Stomach (tissue), 9 donors: Measurements from ENCODE around the gene WDR49. TPM values are rescaled to one million over a fixed set of nuclear protein-coding genes. Genes with fewer than 3 reads are reported as not detected.

ENCODE experiments used
- DNase-seq, 2 donors: peaks; one replicate each; pipeline versions ENCODE4 v3.0.0 to v3.0.0-alpha.2; 2013 to 2019
- H3K27ac ChIP-seq, 5 donors: fragments of 200-600 bp in 4 of 5; sonication (generic) in 4 of 5; one replicate each; pipeline ENCODE4 v1.5.1; 2013 to 2019; ENCODE audit warnings: mild to moderate bottlenecking in 1 of 5, moderate library complexity in 1 of 5
- H3K27me3 ChIP-seq, 3 donors: fragments of 200-600 bp; sonication (generic); one replicate each; pipeline ENCODE4 v1.5.1; 2017 to 2019; ENCODE audit warnings: mixed run types in 1 of 3
- H3K36me3 ChIP-seq, 4 donors: fragments of 200-600 bp; sonication (generic); 1 replicate in 3 of 4; 2 replicates in 1 of 4; pipeline ENCODE4 v1.5.1; 2016 to 2019
- H3K4me1 ChIP-seq, 4 donors: fragments of 200-600 bp; sonication (generic); one replicate each; pipeline ENCODE4 v1.5.1; 2016 to 2019
- H3K4me3 ChIP-seq, 4 donors: fragments of 200-600 bp; sonication (generic) in 3 of 4; one replicate each; pipeline ENCODE4 v1.5.1; 2016 to 2019; ENCODE audit warnings: mild to moderate bottlenecking in 1 of 4
- H3K9me3 ChIP-seq, 4 donors: fragments of 200-600 bp; sonication (generic); one replicate each; pipeline ENCODE4 v1.5.1; 2016 to 2019
- CTCF ChIP-seq, 7 experiments: fragments of 450-650 bp in 4 of 7; fragments of 200-600 bp in 3 of 7; sonication (generic) in 3 of 7; IDR thresholded peaks; one replicate each; pipeline ENCODE4 v1.5.1; 2016 to 2019; ENCODE audit warnings: antibody characterized with exemption in 7 of 7, control low read depth in 2 of 7, mild to moderate bottlenecking in 1 of 7
- EP300 ChIP-seq: sonication (generic); formaldehyde crosslinking; IDR thresholded peaks from one replicate; pipeline ENCODE4 v1.6.1; 2017; ENCODE audit warnings: antibody characterized with exemption
- POLR2A ChIP-seq, 4 donors: fragments of 450-650 bp; IDR thresholded peaks; one replicate each; pipeline ENCODE4 v1.6.1; 2016; ENCODE audit warnings: antibody characterized with exemption in 4 of 4, control low read depth in 2 of 4, mild to moderate bottlenecking in 1 of 4, moderate library complexity in 1 of 4
- POLR2AphosphoS5 ChIP-seq, 3 donors: sonication (generic); formaldehyde crosslinking; IDR thresholded peaks; one replicate each; pipeline ENCODE4 v1.6.1; 2016; ENCODE audit warnings: antibody characterized with exemption in 3 of 3
- WGBS, 5 donors: extraction: QIAGEN DNeasy Blood & Tissue Kit in 3 of 5; methylation state at CpG; one replicate each; pipeline versions ENCODE4 v1.1.5 to v1.1.7; 2013 to 2018; 5-methylcytosine and 5-hydroxymethylcytosine counted together
- intact Hi-C: fragments of 100-400 bp; cut with DNase I; formaldehyde crosslinking; loops from one replicate; pipeline ENCODE4 v1.15.1; 2023; ENCODE audit warnings: low total_unique reads
- polyA plus RNA-seq, 3 donors: library from polyadenylated mRNA; stranded (reverse); fragments of 200-250 nt; gene quantifications; one replicate each; pipeline ENCODE4 v1.2.3, GENCODE V29; 2013
- total RNA-seq, 5 donors: library from RNA; depleted of rRNA; stranded (reverse); fragments of >200 nt; gene quantifications; one replicate each; pipeline versions ENCODE4 v1.1.0 to v1.2.3, GENCODE V29; 2014 to 2016
- donor health status: healthy with polysubstance abuse.
- donor health status: Bipolar disorder and iron deficiency.
- donor health status: healthy.

WDR49 gene
- total and polyA plus RNA-seq, 8 donors = 0.33 to 2.2 (median 1.5) TPM; not detected in 5

- TF ChIP-seq CTCF (IDR thresholded peaks at IDR 0.05) (no peak), POLR2AphosphoS5 (IDR thresholded peaks at IDR 0.05) (no peak), EP300 (no peak), POLR2A (IDR thresholded peaks at IDR 0.05) (no peak)
- H3K27ac ChIP-seq = no peak overlapping the region
- H3K4me1 ChIP-seq = no peaks in the 10 kb centered on the region
- no peak for DNase-seq
- H3K36me3 ChIP-seq = no peaks in the 10 kb centered on the region
- H3K9me3 ChIP-seq = no peaks in the 10 kb centered on the region
- intact Hi-C loops = no loop called here
- H3K4me3 ChIP-seq = no peak overlapping the region
- H3K27me3 ChIP-seq = no peaks in the 10 kb centered on the region
- WGBS, 5 donors = 87 to 97% (median 91%) methylated on average over 7 of the region's 7 CpGs
Observed at GRCh38 chr3:167497903-167498302, 155.8 kb downstream of the WDR49 start.

DNA sequence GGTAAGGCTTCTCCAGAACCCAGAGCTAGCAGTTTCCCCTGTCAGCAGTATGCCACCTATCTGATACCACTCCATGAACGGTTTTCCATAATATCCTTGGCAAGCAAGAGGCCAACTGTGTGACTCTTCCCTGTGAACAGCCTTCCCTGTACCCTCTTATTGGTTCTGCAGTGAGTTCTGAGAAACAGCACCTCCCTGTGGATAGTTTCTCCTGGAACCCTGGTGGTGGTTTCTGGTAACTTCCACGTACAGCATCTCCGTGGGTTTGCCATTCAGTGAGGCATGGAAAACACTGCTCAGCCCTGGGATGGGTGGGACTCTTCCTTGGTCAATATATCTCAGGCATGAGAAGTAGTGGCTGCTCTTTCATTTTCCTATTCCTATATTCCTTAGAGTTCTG lies 160.5 kb downstream of the WDR49 start:
- no peaks in the 10 kb centered on the region for H3K27me3 ChIP-seq
- WGBS, 5 donors = 51 to 70% (median 59%) methylated on average over 3 of the region's 3 CpGs
- H3K36me3 ChIP-seq = no peaks in the 10 kb centered on the region
- H3K9me3 ChIP-seq = no peaks in the 10 kb centered on the region
- DNase-seq = no peak
- no peak overlapping the region for H3K27ac ChIP-seq
- TF ChIP-seq POLR2A (IDR thresholded peaks at IDR 0.05) (no peak), CTCF (IDR thresholded peaks at IDR 0.05) (no peak), POLR2AphosphoS5 (IDR thresholded peaks at IDR 0.05) (no peak), EP300 (no peak)
- intact Hi-C loops = no loop called here
- H3K4me1 ChIP-seq = no peaks in the 10 kb centered on the region
- H3K4me3 ChIP-seq = no peak overlapping the region

DNA sequence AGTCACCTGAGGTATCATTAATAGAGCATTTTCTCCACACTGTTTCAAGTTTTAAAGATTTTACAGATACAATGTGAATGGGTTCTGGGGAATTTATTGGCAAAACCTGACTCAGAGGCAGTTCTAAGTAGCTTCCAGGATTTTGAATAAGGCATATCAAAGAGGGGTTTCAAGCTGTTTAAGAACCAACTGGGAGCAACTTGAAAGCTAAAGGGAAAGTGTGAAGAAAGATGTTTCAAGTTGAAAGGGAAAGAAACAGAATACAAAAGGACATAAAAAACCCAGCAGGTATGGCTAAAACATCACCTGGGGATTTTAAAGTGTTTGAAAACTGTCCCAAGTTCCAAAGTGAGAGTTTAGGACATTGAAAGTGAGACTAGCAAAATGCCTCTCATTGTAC lies 162.1 kb downstream of the WDR49 start:
- DNase-seq = no peak
- H3K27me3 ChIP-seq = no peaks in the 10 kb centered on the region
- H3K4me3 ChIP-seq = no peak overlapping the region
- H3K27ac ChIP-seq = no peak overlapping the region
- no peak for TF ChIP-seq POLR2A (IDR thresholded peaks at IDR 0.05)
- TF ChIP-seq CTCF (IDR thresholded peaks at IDR 0.05) = no peak
- no peak for TF ChIP-seq POLR2AphosphoS5 (IDR thresholded peaks at IDR 0.05)
- no peak for TF ChIP-seq EP300
- H3K9me3 ChIP-seq = no peaks in the 10 kb centered on the region
- no peaks in the 10 kb centered on the region for H3K36me3 ChIP-seq
- no peaks in the 10 kb centered on the region for H3K4me1 ChIP-seq
- intact Hi-C loops = no loop called here

- intact Hi-C loops = no loop called here
- H3K4me3 ChIP-seq = no peak overlapping the region
- 81 to 89% (median 86%) methylated on average over 1 of the region's 1 CpG for WGBS, 5 donors
Observed at GRCh38 chr3:167489571-167489970, 164.2 kb downstream of the WDR49 start.

More at GRCh38 chr3:167489571-167489970, 164.2 kb downstream of the WDR49 start:
- no peak for TF ChIP-seq POLR2AphosphoS5 (IDR thresholded peaks at IDR 0.05)
- no peak for TF ChIP-seq CTCF (IDR thresholded peaks at IDR 0.05)
- no peak for TF ChIP-seq EP300
- no peak for TF ChIP-seq POLR2A (IDR thresholded peaks at IDR 0.05)
- H3K36me3 ChIP-seq = no peaks in the 10 kb centered on the region
- no peak overlapping the region for H3K27ac ChIP-seq
- no peaks in the 10 kb centered on the region for H3K4me1 ChIP-seq
- no peaks in the 10 kb centered on the region for H3K27me3 ChIP-seq
- no peak for DNase-seq
- H3K9me3 ChIP-seq = no peaks in the 10 kb centered on the region
